ENCODE data around the gene FAM162A.
"Not testable (repeated sequence)": the region's sequence is repeated elsewhere in the genome, so short reads cannot be mapped to it uniquely, and the experiment has no call there.

Gene FAM162A

GRCh38 chr3:122383771-122384697, at the start of gene FAM162A:
TSS of gene FAM162A (plus strand) at chr3:122384182. CDS start at chr3:122384266, 84 bp downstream.
- DNase-seq: peak; percentile 94

- DNase-seq: no peak
Measured at GRCh38 chr3:122342803-122343202, 41.2 kb upstream of the FAM162A start.

- no peak for DNase-seq
Measured at GRCh38 chr3:122343654-122344053, 40.3 kb upstream of the FAM162A start.

GRCh38 chr3:122349171-122349570, 34.8 kb upstream of the FAM162A start:
- DNase-seq: no peak

- DNase-seq: no peak
Measured at GRCh38 chr3:122350814-122351418, 33.1 kb upstream of the FAM162A start.

- DNase-seq: no peak
Measured at GRCh38 chr3:122351612-122352011, 32.4 kb upstream of the FAM162A start.

- no peak for DNase-seq
Measured at GRCh38 chr3:122353215-122353614, 30.8 kb upstream of the FAM162A start.

GRCh38 chr3:122353893-122354401, 30.0 kb upstream of the FAM162A start:
- DNase-seq: no peak

- no peak for DNase-seq
Measured at GRCh38 chr3:122355612-122356011, 28.4 kb upstream of the FAM162A start.

- peak; percentile 35 for DNase-seq
Measured at GRCh38 chr3:122356402-122356801, 27.6 kb upstream of the FAM162A start.

GRCh38 chr3:122357828-122358702, 25.9 kb upstream of the FAM162A start:
- DNase-seq: no peak

- no peak for DNase-seq
Measured at GRCh38 chr3:122358703-122359032, 25.3 kb upstream of the FAM162A start.

- DNase-seq: no peak
Measured at GRCh38 chr3:122362026-122362425, 22.0 kb upstream of the FAM162A start.

GRCh38 chr3:122364490-122364889, 19.5 kb upstream of the FAM162A start:
- no peak for DNase-seq

- DNase-seq: no peak
Measured at GRCh38 chr3:122365073-122365472, 18.9 kb upstream of the FAM162A start.

GRCh38 chr3:122365582-122366378, 18.2 kb upstream of the FAM162A start:
- not testable (repeated sequence) for DNase-seq

GRCh38 chr3:122366379-122366749, 17.6 kb upstream of the FAM162A start:
- no peak for DNase-seq

- no peak for DNase-seq
Measured at GRCh38 chr3:122374034-122374433, 9.9 kb upstream of the FAM162A start.

- no peak for DNase-seq
Measured at GRCh38 chr3:122377975-122378374, 6.0 kb upstream of the FAM162A start.

GRCh38 chr3:122382888-122383666, 905 bp upstream of the FAM162A start, which contains the start of gene MIX23:
TSS of gene MIX23 (minus strand) at chr3:122383231. CDS start at chr3:122383224, 7 bp downstream.
- DNase-seq: peak; percentile 89

GRCh38 chr3:122387709-122388108, 3.7 kb downstream of the FAM162A start:
- DNase-seq: no peak
